ENCODE measurements around the gene TRIM8.

DNA sequence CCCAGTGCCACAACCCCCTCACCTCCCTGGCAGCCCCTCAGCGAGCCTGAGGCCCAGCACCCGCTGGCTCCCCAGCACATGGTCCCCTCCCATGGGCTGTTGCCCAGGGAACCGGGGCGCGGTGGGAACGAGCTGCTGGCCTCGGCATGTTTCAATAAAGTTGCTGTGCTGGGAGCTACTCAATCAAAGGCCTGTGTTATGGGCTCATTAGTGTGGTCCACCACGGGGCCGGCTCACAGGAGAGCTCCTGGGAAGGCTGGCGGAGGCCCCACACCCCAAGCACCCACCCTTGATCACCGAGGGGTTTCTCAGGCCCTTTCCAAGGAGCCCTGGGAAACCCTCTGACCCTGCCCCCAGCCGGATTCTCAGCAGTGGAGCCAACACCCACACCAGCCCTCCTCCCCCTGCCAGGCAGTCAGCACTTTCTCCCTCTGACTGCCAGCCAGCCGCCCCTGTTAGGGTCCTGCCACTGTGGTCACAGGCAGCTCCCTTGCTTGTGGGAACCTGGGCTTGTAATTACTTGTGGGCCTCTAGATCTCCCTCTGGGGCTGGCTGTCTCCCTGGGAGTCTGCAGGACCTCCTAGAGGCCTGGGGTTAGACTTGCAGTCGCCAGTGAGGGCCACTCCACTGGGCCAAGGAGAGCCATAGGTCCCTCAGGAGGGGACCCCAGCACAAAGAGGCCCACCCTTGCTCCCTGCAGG, 24.8 kb upstream of the TRIM8 start:
- TF ChIP-seq, protein P1, sequence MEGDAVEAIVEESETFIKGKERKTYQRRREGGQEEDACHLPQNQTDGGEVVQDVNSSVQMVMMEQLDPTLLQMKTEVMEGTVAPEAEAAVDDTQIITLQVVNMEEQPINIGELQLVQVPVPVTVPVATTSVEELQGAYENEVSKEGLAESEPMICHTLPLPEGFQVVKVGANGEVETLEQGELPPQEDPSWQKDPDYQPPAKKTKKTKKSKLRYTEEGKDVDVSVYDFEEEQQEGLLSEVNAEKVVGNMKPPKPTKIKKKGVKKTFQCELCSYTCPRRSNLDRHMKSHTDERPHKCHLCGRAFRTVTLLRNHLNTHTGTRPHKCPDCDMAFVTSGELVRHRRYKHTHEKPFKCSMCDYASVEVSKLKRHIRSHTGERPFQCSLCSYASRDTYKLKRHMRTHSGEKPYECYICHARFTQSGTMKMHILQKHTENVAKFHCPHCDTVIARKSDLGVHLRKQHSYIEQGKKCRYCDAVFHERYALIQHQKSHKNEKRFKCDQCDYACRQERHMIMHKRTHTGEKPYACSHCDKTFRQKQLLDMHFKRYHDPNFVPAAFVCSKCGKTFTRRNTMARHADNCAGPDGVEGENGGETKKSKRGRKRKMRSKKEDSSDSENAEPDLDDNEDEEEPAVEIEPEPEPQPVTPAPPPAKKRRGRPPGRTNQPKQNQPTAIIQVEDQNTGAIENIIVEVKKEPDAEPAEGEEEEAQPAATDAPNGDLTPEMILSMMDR (IDR thresholded peaks at IDR 0.05): no peak
- no peak for TF ChIP-seq POLR2A (IDR thresholded peaks at IDR 0.05)

Measured in vagina (tissue), 2 donors.